AG04449 (cell line): ENCODE data around the gene ZNF697.

Experiments used
- CTCF ChIA-PET: fragments of 350-600 bp; formaldehyde crosslinking; extraction: SDS; loops from one replicate; lab custom pipeline; 2021; ENCODE audit warnings: antibody characterized with exemption; lab: Yijun Ruan, JAX
- POLR2A ChIA-PET: fragments of 400-600, 350-600 bp; formaldehyde crosslinking; extraction: SDS; loops from one replicate; lab custom pipeline; 2020; ENCODE audit warnings: antibody characterized with exemption, inconsistent platforms; lab: Yijun Ruan, JAX
- DNase-seq: peaks from one replicate; pipeline ENCODE4 v3.0.0-alpha.2; 2010; ENCODE audit warnings: low read depth, low spot score
- H3K4me3 ChIP-seq: 2 replicates; pipeline ENCODE4 v1.5.1; 2011; ENCODE audit warnings: low read depth, mild to moderate bottlenecking, control low read depth, low read length
- CTCF ChIP-seq: IDR thresholded peaks from one replicate; pipeline ENCODE4 v1.5.1; 2011; ENCODE audit warnings: mild to moderate bottlenecking, moderate library complexity, low read length, control low read depth, inconsistent platforms; ENCODE audit not compliant: insufficient read depth; ENCODE audit errors: missing control alignments

ZNF697 gene

GRCh38 chr1:119646521-119647227 is 1.4 kb downstream of the ZNF697 start:
- no peak for TF ChIP-seq CTCF
- POLR2A ChIA-PET: interaction anchor here (1.3 to 2.5 kb wide), 3 partner anchors 15 to 33 kb away, joined by 3 to 10 read pairs (median 5); no protein-coding TSS in a partner anchor
- DNase-seq: no peak
- peak overlapping the region; percentile 86 for H3K4me3 ChIP-seq
- CTCF ChIA-PET: interaction anchor here (0.7 to 40.8 kb wide), 4 partner anchors 12 to 29 kb away, joined by 3 to 1203 read pairs (median 150); no protein-coding TSS in a partner anchor

- CTCF ChIA-PET: interaction anchor here (0.9 to 1.8 kb wide), 2 partner anchors 9 to 28 kb away, joined by 4 read pairs; no protein-coding TSS in a partner anchor
- no peak for DNase-seq
- H3K4me3 ChIP-seq: no peak overlapping the region
- POLR2A ChIA-PET: interaction anchor here (0.6 to 1.0 kb wide), 2 partner anchors 8 to 20 kb away, joined by 3 read pairs; no protein-coding TSS in a partner anchor
- TF ChIP-seq CTCF: no peak
These were observed 9.0 kb downstream of the ZNF697 start for GRCh38 chr1:119639109-119639508.

GRCh38 chr1:119637710-119638109 is 10.4 kb downstream of the ZNF697 start:
- CTCF ChIA-PET: interaction anchor here (29.9 kb wide), 1 partner anchor 23 kb away, joined by 1203 read pairs; the partner anchor contains the start of gene ZNF697
- POLR2A ChIA-PET: no interaction called here
- no peak overlapping the region for H3K4me3 ChIP-seq
- no peak for DNase-seq
- TF ChIP-seq CTCF: no peak

GRCh38 chr1:119636491-119637089 is 11.5 kb downstream of the ZNF697 start:
- POLR2A ChIA-PET: no interaction called here
- DNase-seq: no peak
- TF ChIP-seq CTCF: no peak
- CTCF ChIA-PET: interaction anchor here (29.9 kb wide), 1 partner anchor 24 kb away, joined by 1203 read pairs; the partner anchor contains the start of gene ZNF697
- H3K4me3 ChIP-seq: no peak overlapping the region

- no peak for TF ChIP-seq CTCF
- DNase-seq: no peak
- H3K4me3 ChIP-seq: no peak overlapping the region
- CTCF ChIA-PET: interaction anchor here (1.4 to 29.9 kb wide), 2 partner anchors 22 to 25 kb away, joined by 4 to 1203 read pairs; partner anchors contain the start of gene ZNF697
- POLR2A ChIA-PET: no interaction called here
These were observed 12.2 kb downstream of the ZNF697 start for GRCh38 chr1:119635811-119636390.
